ENCODE results near the gene SH3RF1.

Gene SH3RF1

GRCh38 chr4:169059306-169060211, 211.2 kb downstream of the SH3RF1 start:
- DNase-seq, result no peak

GRCh38 chr4:169058312-169058711, 212.4 kb downstream of the SH3RF1 start:
- no peak for DNase-seq

DNA sequence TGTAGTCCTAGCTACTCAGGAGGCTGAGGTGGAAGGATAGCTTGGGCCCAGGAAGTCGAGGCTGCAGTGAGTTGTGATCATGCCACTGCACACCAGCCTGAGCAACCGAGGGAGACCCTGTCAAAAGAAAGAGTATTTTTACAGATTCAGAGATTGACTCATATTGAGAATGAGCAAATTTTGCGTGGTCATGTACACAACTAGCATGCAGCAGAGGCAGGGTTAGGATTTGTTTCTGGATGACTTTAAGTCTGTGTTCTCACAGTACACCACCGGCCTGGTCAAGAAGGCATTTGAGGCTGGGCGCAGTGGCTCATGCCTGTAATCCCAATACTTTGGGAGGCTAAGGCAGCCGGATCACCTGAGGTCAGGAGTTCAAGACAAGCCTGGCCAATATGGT, 215.9 kb downstream of the SH3RF1 start:
- no peak for DNase-seq

GRCh38 chr4:169052594-169052945, 218.2 kb downstream of the SH3RF1 start:
- no peak for DNase-seq

GRCh38 chr4:169051761-169052593, 218.8 kb downstream of the SH3RF1 start:
- no peak for DNase-seq

DNA sequence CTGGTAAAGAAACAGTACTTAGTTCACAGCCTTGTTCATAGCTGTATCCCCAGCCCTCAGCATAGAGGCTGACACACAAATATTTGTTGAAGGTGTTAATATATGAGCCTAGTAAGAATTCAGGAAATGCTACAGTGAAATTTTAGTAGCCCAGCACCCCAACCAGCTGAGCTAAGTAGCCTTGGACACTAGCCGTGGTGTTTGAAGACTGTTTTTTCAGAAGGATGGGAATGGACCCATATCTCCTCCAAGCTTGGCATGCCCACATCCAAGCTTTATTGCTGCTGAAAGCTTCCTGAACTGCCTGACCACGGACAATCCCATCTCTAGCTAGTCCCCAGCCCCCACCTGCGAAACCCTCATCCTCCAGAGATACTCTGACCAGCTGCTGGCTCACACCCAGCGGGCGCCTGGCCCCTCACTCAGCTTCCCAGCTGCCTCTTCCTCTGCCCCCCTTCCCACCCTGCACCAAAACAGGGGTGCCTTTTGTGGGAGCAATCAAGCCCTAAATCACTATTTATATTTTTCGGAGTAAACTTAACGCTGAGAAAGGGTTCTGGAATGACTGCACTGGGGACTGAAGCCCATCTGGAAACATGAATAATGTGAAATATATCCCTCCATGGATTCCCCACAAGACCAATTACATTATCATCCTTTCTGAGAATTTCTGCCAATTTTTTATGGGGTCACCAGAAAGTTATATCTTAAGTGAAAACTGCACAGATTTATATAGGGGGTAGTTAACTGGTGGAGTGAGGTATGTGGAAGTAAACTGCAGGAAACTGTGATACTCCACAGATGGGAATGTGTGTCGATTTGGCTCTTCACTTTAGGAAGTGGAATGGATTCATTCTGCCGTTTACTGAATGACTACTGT, 219.6 kb downstream of the SH3RF1 start:
- DNase-seq, result no peak

- no peak for DNase-seq
These were observed 220.5 kb downstream of the SH3RF1 start for GRCh38 chr4:169050284-169050683.

- DNase-seq, result no peak
These were observed 221.8 kb downstream of the SH3RF1 start for GRCh38 chr4:169048868-169049414.

- DNase-seq, result no peak
These were observed 222.8 kb downstream of the SH3RF1 start for GRCh38 chr4:169047956-169048355.

DNA sequence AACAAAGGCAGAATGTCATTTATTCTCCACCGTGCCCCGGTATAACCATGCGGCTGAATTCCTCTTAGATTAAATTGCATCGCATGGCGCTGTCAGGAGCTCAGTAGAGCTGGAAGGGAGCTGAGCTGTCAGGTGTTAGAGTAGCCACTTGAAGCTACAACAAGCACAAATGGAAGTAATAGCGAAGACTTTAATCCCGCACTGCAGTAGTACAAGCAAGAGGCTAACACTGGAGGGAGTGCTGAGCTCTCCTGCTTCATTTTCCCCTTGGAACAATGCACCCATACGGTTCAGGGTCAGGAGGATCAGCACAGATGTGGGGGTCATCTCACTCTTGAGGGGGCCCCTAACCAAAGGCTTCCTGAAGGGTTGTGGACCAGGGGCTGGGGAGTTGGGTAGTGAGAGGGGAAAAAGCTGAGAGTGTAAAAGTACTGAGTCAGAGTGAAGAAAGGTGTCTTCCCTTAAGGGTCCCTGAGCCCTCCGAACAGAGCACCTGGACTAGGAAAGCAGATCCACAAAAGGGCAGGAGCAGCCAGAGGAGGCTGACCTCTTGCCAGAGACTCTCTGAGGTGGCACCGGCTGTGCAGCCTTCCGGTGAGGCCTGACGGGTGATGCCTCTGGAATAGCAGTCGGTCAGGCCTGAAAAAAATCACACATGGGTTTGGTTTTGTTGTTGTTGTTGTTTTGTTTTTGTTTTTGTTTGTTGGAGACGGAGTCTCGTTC, 224.7 kb downstream of the SH3RF1 start:
- no peak for DNase-seq

DNA sequence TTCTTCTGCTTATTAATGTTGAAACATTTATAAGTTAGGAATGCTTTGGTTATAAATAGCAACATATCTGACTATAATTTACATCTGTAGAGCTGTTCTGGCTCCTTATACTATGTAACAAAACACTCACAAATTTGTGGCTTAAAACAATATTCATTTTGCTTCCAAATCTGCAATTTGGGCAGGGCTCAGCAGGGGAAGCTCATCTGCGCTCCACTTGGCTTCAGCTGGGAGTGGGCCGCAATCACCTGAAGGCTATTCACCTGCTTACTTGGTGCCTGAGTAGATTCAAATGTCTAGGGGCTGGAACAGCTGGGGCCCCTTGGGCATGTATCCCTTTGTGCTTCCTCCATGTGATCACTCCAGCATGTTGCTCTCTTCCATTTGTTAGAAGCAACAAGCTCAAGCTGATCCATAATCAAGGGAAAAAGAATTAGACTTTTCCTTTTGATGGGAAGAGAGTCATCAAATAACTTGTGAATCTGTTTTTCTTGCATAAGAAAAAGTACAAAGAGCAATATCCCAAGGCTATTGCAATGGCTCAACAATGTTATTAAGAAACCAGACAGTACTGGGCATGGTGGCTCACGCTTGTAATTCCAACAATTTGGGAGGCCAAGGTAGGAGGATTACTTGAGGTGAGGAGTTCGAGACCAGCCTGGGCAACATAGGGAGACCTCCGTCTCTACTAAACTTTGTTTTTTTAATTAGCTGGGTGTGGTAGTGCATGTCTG, 225.9 kb downstream of the SH3RF1 start:
- DNase-seq, result no peak

All from NCI-H2107 (cell line).